ENCODE results near the gene SMIM44.

GRCh38 chr19:3458229-3459088 lies 24.8 kb downstream of the SMIM44 start:
- TF ChIP-seq CTCF (IDR thresholded peaks at IDR 0.05), result no peak
- no peak for TF ChIP-seq POLR2A (IDR thresholded peaks at IDR 0.05)
- TF ChIP-seq POLR2AphosphoS5 (IDR thresholded peaks at IDR 0.05), result no peak
